ENCODE data around the gene LASP1NB.

LASP1NB gene

DNA sequence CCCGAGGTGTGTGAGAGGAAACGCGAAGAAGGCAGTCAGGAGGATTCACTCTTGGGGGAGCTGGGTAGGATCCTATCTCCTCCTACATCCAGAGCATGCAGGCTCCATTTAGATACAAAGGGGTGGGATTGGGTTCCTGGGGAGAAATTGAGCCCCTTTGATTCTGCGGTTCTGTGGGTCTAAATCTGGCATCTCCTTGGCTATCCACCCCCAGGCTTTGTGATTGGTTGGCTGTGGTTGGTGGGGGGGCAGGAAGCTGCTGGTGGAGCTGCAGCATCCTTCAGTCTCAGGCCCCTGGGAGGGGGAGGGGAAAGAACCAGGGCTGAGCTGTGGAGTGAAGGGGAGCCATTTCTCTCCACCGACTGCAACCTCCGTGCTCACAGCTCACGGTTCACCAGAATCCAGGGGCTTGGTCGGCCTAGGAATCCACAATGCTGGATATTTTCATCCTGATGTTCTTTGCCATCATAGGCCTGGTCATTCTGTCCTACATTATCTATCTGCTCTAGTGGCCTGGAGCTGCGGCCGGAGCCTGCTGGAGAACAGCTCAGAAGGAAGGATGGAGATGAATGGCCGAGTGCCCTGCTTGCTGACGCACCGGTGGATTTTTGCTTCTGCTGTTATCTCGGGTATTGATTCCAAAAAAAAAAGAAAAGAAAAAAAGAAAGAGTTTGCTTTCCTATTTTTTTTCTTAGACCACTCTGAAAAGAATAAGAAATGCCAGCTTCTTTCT lies at the start of gene LASP1NB:
TSS of gene LASP1NB (plus strand) at position 352 of the 733 bp plus-strand sequence.
- DNase-seq, result no peak

DNA sequence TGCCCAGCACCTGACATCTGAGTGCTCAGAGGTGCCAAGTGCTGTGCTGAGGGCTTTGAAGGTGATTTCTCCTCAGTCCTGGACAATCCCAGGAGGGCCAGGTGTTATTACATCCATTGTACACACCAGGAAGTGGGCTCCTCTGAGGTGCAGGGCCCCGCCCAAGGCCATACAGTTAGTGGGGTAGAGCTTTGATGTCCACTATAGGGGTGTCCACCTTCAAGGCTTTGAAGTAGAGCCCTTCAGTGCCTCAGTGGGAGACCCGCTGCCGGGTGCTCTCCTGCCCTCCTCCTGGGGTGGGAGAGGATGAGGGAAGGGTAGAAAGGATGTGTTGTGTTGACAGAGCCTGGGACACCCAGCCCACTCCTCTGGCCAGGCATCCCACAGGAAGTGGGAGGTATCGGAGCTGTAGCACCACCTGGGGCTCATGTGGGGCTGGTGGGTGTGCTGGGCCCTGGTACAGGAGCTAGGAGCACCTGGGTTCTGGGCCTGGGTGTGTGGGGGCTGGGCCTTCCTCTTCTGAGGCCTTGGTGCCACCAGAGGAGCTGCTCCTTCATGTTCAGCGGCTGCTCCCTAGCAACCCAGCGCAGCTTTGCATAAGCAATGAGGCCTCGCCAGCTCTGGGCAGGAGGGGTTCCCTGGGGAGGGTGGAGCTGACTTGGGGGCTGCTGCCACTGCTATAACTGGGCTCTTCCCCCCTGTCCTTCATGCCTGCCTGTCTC lies 48.1 kb upstream of the LASP1NB start:
- peak; percentile 16 for DNase-seq

DNA sequence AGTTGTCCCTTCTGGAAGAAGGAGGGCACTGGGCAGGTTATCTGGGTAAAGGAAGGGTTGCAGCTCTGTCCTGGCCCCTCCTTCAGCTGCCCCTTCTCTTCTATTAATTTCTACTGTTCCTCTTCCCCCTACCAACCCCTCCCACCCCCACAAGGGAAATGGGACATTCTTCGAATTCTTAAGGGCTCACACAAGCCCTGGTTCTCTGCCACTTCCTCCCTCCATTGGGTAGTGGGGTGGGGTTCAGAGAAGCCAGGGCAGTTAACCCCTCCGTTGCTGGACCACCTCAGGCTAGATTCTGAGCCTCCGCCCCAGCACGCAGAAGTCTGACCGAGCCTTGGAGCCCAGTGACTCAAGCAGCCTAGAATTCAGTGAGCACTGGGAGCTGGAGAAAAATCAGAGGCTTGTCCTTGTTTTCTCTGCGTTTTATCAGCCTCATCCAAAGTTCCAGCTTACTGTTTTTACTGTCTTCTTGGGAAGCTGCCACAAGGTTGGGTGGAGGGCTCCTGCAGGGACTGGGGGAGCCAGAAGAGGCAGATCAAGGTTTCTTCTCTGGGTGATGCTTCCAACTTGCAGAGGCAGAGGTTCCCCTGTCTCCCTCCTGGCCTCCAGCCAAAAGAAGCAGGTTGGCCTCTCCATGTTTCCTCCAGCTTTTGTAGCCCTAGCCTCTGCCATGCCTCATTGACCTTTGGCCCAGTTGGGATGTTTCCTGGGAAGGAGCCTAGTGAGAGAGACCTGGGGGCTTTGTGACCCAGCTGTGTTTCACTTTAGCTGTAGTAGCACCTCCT lies 45.3 kb upstream of the LASP1NB start:
- DNase-seq, result no peak

DNA sequence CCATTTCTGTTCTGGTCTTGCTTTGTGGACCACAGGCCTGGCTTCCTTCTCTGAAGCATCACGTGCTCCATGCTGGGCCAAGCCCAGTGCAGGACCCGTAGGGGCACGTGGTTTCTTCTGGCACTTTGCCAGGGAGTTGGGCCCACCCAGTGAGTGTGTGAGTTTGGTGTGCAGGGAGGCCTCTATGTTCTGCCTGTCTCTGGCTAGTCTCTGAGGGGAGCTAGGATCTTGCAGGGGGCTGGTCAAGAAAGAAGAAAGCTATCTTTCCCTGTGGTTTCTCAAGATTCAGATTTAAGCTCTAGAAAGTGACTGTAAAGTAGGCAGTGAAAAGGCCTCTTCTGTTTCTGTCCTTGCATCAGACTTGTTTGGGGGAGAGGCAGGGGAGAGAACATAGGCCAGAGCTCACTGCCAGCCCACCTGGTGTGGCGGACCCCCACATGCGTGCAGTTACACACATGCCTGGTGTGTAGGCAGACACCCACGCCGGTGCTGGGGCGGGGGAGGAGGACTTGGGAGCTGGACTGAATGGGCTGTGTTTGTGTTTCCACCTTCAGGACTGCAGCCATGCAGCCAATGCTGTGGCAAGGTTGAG lies 43.7 kb upstream of the LASP1NB start:
- peak; percentile 23 for DNase-seq

DNA sequence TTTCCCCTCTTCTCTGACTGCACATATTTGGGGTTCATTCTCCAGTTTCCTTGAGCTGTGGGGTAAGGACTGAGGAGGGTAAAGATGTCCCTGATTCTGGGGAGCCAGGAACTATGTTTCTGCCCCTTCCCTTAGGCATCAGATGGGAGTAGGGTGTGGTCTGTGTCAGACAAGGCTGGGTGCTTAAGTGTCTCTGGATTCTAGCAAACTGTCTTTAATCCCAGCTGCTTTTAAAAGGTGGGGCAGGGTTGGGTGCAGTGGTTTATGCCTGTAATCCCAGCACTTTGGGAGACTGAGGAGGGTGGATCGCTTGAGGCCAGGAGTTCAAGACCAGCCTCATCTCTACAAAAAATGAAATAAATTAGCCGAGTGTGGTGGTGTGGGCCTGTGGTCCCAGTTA lies 42.5 kb upstream of the LASP1NB start:
- DNase-seq, result no peak

DNA sequence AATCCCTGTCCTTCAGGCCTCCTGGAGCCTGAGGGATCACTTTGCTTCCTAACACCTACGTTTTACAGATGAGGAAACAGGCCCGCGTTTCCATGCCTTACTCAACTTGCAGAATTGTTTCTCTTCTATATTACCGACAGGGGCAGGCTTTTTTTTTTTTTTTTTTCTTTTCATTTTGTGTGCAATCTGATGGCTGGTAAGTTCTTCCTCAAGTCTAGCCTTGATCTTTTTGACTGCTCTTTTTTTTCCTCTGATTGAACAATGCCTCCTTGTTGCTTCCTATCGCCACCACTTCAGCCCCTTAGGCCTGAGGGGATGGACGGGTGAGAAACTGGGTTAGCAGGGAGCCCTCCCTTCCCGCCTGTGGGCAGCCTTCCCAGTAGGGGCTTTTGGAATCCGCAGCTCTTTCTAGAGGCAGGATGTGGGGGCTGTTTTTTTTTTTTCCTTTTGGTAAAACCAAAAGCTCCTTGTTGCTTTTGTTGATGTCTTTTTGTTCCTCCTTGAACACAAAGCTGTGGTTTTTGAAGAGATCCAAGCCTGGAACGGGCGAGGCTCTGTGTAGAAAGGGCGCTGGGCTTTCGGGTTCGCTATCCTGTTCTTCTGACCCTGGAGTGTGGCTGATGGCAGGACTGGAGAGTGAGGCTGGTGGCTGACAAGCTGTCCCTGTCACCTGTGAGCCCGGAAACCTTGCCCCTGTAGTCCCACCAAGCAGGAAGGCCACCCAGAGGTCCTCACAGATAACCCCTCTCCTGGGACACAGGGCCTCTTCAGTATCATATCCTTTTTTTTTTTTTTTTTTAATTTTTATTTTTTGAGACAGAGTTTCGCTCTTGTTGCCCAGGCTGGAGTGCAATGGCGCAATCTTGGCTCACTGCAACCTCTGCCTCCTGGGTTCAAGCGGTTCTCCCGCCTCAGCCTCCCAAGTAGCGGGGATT lies 41.6 kb upstream of the LASP1NB start:
- no peak for DNase-seq

DNA sequence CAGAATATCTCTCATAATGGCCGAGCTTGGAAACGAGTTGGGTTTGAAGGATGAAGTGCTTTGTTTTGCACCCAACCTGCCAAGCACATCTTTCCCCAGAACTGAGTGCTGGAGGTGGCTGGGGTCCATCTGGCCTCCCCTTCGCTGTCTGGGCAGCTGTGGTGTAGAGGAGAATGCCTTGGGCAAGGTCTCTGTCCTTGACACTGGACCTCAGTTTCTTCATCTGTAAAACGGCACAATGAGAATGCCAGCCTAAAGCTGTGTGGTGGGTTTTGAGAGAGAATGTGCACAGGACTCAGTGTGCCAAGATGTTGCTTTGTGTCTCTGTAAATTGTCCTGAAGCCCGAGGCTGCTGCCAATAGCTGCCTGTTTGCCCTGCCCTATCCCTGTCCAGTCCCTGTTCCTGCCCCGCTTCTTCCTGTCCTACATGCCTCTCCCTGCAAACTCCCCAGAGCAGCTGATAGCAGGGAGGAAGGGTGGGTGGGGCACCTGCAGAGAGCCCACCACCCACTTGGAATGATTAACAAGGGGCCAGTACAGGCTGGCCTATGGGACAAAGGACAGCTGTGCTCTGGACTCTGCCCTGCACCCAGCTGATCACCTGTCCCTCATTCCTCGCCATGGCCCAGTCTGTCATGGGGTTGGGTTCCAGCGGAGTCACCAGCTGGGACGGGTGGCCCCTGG lies 40.2 kb upstream of the LASP1NB start:
- DNase-seq, result no peak

DNA sequence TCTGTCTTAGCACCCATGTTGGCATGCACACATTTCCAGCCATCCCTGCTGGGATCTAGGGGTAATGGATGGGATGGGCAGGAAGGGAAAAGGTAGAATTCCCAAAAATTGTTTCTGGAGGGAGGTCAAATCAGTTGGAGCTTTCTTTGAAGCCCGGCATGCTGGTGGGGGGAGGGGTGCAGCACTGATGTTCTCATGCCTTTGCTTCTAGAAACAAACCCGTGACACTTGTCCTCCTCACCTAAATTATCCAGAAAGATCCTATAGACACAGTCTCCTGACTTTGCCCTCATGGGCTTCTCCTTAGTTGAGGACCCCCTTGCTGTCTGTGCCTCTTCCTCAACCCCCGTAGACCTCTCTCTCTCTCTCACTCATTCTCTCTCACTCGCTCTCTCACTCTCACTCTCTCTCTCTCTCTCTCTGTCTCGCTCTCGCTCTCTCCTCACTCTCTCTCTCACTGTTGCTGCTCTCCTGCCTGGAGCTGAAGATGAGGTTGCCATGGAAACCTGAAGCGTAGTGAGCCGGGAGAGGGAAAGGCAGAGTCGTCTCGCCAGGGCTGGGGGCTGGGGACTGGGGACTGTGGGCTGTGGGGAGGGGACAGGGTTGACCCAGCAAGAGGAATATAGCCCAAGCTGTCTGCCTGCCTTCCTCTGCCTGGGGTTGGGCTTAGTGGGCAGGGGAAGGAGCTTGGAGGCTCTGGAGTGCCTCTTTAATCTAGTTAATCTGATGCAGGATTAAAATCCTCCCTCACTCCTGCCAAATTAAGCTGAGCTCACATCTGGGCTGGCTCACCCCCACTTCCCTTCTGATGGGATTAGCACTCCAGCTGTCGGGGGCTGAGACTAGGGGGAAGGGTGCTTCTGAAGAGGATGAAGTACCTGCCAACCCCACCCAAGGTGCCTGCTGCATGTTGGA lies 39.4 kb upstream of the LASP1NB start:
- no peak for DNase-seq

DNA sequence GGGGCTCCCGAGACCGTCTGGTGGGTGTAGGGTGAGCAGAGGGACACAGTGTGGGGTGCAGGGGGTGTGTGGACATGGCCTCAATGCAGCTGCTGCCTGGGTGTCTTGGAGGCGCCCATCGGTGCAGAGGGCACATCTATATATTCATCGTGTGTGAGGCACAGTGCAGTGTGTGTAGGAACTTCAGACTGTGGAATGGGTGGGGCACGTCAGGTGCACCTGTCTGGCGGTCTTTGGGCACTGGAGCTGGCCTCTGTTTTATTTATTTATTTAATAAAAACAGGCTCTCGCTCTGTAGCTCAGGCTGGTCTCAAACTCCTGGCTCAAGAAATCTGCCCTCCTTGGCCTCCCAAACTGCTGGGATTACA lies 38.8 kb upstream of the LASP1NB start:
- no peak for DNase-seq

DNA sequence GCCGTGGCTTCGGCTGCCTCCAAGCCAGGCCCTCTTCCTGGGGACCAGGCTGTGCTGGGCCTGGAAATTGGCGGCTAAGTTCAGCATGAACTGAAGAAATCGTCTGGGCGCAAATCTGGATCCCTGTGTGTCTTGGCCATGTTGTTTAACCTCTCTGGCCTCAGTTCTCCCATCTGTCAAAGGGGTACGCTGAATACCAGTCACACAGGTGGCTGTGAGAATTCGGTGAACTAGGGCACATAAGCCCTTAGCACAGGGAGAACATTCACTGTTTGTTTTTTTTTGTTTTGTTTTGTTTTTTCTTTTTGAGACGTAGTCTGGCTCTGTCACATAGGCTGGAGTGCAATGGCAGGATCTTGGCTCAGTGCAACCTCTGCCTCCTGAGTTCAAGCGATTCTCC lies 36.6 kb upstream of the LASP1NB start:
- DNase-seq, result no peak

DNA sequence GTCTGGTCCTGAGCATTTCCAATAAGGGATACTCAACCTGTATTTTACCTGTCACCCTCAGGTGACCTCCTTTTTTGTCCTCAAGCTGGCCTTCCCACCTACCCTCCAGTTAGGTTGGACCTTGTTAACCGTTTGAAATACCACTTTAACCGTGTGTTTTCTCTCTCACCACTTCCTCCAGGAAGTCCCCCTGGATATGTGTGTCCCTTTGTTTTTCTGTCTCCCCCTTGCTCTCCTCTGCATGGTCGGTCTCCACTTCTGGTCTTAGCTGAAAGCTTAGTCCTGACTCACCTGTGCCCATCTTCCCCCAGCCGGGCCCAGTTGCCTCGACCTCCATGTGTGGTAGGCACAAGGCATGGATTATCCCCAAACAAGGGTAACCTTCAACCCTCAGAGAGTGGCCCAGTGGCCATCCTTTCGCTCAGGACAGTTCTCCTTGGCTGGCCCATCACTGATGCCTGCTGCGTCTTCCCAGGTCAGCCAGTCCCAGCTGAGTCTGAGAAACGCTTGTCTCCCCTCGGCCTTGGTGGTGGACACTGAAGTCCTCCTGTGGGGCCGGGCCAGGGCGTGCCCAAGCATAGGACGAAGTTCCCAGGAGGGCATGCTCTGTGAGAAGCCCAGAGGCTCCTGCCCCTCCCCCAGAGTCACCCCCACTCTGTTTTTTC lies 35.5 kb upstream of the LASP1NB start:
- DNase-seq, result no peak

DNA sequence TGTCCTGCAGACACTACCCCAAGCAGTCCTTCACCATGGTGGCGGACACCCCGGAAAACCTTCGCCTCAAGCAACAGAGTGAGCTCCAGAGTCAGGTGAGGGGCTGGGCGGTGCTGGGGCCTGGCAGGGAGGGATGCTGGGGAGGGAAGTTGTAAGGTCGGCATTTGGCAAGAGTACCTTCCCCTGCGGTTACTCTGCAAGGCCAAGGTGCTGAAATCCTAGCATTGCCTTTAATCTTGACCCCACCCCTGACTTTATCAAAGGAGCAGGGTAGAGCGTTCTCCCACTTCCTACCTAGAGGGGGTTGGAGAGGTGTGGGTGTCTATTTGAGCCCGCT lies 35.0 kb upstream of the LASP1NB start:
- DNase-seq, result no peak

DNA sequence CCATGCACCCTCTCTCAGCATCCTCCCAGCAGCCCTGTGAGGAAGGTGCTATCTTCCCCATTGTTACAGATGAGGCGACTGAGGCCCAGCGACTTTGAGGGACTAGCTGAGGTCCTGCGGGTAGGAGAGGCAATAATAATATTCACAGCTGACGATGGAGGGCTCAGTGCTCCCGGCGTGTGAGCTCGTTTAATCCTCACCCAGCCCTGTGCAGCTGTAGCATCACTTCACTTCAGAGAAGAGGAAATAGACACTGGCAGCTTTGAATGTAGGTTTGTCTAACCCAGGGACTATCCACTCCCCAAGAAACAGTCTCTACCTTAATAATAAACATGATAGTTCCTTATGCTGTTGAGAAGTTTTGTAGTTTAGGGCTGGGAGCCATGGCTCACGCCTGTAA lies 34.0 kb upstream of the LASP1NB start:
- no peak for DNase-seq

DNA sequence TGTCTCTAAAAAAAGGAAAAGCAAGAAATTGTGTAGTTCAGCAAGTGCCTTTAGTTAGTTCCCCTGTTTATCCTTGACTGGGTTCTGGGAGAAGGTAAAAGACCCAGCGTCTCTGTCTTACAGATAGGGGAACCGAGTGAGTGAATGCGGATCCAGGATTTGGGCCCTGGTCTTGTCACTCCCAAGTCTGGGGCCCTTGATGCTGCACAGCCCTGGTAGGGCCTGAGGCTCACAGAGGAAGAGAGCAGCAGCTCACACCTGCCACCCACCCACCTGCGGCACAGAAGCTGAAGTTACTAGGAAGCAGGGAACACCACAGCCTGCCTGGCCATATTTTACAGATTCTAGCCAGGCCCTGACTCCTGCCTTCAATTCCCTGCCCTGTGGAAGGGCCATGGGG lies 33.3 kb upstream of the LASP1NB start:
- DNase-seq, result no peak

DNA sequence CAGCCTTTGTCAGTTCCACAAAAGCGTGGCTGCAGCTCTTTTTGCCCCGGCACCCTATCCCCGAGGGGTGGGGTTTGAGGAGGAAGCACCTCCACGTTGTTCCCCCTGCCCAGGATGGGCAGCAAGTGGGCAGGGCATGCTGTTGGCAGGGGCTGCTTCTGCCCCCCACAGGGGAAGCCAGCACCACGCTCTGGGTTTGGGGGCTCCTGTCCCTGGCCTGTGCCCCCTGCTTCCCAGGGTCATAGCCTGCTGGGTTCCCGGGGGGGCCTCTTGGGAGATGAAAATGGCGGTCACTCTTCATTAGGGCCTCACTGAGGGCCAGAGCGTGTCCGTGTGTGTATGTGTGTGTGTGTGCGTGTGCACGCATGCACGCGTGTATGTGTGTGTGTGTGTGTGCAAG lies 32.8 kb upstream of the LASP1NB start:
- DNase-seq, result no peak

DNA sequence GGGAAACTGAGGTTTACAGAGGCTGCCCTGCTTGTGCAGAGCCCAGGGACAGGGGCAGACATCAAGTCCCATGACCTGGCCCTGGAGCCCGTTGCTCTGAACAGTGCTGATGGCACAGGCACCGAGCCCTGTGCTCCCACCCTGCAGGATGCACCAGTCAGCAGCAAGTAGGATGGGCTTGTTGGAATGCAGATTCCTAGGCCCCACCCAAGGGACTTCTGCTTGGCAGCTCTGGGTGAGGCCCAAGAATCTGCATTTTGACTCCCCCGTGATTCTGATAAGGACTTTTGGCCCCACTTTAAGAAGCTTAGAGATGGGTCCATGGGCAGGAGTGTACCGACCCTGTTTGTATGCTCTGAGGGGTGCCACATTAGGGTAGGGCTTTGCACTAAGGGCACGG lies 32.3 kb upstream of the LASP1NB start:
- no peak for DNase-seq

DNA sequence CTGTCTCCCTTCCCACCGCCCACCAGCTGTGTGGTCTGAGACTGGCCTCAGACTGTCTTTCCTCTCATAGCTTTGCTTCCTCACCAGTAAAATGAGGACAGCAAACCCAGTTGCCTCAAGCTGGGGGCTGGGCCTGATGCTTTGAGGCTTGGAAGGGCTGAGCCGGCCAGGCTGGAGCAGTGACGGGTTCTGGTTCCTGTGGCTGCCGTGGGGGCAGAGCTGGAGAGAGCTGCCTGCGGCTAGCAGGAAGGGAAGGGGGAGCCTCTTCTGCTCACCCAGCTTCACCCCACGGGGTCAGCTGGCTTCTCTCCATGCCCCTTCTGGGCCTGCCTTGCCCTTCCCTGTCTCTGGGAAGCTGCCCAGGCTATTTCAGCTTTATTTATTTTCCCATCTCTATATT lies 31.8 kb upstream of the LASP1NB start:
- no peak for DNase-seq

DNA sequence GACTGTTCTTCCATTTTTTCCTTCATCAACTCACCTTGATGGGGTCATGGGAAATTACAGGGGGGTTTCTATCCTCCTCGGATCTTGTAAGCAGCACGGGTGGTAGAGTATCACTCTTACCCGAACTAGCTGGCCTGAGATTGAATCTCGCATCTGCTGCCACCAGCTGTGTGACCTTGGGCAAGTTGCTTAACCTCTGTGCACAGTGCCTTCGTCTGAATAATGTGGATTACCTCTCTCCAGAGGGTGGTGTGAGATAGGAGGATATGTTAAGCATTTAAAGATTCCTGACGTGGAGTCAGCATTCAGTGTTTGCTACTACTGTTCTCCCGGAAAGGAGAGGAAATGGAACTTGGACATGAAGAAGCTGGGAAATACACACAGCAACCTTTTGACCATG lies 31.1 kb upstream of the LASP1NB start:
- DNase-seq, result no peak

DNA sequence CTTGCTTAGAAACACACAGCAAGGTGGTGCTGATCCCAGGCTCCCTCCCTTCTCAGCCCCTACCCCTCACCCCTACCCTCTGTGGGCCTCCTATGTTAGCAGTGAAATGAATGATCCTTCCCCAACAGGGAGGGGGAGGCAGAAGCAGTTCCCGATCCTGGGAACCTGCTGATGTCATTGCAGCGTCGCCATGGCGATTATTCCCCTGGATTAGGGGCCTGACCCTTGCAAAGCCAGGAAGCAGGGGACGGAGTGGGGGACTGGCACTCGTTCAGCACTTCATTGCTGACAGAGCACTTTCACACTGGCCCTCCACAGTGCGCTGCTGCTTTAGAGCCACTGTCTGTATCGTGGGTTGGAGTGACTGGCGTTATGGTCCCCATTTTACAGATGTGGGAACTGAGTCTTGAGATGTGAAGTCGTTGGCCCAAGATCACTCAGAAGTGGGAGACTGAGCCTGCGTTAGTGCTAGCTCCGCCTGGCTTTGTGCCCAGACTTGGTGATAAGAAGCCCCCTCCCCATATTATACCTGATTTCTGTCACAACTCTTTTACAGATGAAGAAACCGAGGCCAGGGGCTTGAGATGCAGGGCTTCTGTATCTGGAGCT lies 29.0 kb upstream of the LASP1NB start:
- no peak for DNase-seq

DNA sequence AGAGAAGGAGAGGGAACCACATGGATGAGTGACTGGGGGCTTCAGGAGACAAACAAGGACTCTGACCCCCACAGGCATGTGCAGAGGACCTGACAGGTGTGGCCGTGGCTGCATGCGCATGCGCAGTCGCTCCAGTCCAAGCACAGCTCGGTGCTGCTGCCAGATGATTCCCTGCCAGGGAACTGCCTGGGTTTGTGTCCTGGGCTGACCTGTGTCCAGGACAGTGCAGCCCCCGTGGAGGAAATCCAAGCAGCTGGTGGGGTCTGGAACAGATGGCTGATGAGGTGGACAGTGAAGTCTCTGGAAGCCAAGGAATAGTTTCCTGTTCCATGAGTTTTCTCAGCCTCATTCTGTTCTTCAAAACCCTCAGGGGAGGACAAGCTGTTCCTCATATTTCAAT lies 28.2 kb upstream of the LASP1NB start:
- DNase-seq, result no peak

All from effector CD4-positive, alpha-beta T cell (primary cell).